SIG-M5 treated with dmso at 0.1 percent for 504 hours (cell line): ENCODE data around the gene MRPL20.
"Not testable (repeated sequence)": the region's sequence is repeated elsewhere in the genome, so short reads cannot be mapped to it uniquely, and the experiment has no call there.

Experiments
- DNase-seq: peaks from one replicate; lab custom pipeline; 2025; ENCODE audit not compliant: unreplicated experiment; lab: John Stamatoyannopoulos, UW

Gene MRPL20

DNA sequence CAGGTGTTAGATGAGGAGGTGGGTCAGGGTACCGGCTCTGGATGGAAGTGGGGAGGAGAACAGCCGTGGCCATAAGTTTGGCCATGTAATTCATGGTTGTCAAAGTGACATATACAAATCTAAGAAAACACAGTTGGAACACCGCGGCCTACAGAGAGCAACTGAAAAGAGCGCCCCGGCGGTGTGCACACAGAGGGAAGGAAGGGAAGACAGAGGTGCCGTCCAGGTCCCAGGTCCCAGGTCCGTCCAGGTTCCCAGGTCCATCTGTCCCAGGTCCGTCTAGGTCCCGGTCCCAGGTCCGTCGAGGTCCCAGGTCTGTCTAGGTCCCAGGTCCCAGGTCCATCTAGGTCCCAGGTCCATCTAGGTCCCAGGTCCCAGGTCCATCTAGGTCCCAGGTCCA is 4.5 kb upstream of the MRPL20 start:
- DNase-seq: no peak

DNA sequence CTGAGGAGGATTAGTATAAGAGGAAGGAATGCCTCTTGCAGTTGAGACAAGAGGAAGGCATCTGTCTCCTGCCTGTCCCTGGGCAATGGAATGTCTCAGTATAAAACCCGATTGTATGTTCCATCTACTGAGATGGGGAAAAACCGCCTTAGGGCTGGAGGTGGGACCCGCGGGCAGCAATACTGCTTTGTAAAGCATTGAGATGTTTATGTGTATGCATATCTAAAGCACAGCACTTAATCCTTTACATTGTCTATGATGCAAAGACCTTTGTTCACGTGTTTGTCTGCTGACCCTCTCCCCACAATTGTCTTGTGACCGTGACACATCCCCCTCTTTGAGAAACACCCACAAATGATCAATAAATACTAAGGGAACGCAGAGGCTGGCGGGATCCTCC is 3.1 kb upstream of the MRPL20 start:
- not testable (repeated sequence) for DNase-seq

DNA sequence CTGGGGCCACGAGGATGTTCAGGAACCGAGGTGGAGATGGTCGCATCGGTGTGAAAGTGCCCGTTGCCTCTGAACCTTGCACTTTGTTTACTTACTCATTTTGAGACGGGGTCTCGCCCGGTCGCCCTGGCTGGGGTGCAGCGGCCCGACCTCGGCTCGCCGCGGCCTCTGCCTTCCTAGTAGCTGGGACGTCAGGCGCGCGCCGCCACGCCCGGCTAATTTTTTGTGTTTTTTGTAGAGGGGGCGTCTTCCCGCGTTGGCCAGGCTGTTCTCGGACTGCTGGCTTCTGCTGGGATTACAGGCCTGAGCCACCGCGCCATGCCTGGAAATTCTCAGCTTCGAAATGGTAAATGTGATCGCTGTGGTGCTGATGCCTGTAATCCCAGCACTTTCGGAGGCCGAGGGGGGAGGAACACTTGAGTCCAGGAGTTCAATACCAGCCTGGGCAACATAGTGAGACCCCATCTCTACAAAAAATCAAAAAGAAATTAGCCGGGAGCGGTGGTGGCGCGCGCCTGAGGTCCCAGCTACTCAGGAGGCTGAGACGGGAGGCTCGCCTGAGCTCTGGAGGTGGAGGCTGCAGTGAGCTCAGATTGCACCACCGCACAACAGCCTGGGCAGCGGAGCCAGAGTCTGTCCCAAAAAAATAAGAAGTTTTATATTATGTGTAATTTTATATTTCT is 684 bp upstream of the MRPL20 start:
- DNase-seq: no peak

DNA sequence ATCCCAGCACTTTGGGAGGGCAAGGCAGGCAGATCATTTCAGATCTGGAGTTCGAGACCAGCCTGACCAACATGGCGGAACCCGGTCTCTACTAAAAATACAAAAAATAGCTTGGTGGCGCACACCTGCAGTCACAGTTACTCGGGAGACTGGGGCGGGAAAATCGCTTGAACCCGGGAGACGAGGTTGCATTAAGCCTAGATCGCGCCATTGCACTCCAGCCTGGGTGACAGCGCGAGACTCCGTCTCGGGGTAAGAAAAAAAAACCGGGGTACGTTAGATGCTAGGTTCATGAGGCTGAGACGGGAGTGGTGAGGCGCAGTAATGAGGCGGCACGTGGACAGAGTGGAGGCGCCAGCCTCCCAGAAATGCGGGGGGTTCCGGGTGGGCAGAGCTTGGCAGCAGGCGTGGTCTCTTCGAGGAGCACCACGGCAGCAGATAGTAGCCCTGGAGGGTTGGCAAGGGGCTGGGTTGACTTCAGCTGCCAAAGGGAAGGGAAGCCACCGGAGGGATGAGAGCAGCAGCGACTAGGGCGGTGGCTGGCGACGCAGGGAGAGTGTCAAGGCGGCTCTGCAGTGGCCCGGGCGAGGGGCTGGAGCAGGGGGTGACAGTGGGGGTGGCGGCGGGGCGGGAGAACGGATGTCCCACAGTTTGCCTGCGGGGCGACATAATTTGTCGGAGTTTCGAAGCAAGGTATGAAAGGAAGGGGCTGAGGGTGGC is 832 bp downstream of the MRPL20 start:
- DNase-seq: no peak

DNA sequence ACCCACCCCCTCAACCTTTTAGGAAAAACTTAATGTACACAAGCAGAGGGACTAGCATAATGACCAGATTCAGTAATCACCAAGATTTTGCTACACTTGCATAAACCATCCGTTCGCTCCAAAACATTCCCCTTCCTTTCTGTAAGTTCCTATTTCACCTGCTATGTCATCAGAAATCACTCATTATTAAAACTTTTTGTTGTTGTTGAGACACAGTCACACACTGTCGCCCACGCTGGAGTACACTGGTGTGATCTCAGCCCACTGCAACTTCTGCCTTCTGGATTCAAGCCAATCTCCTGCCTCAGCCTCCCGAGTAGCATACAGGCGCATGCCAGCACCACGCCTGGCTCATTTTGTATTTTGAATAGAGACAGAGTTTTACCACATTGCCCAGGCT is 3.4 kb downstream of the MRPL20 start:
- no peak for DNase-seq

DNA sequence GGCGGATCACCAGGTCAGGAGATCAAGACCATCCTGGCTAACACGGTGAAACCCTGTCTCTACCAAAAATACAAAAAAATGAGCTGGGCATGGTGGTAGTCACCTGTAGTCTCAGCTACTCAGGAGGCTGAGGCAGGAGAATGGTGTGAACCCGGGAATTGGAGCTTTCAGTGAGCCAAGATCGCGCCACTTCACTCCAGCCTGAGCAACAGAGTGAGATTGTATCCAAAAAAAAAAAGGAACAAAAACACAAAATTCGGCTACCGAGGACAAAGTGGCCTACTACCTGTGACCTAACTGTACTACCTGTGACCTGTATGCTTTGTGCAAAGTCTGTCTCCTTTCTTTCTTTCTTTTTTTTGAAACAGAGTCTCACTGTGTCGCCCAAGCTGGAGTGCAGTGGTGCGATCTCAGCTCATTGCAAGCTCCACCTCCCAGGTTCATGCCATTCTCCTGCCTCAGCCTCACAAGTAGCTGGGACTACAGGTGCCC is 4.1 kb downstream of the MRPL20 start:
- not testable (repeated sequence) for DNase-seq

DNA sequence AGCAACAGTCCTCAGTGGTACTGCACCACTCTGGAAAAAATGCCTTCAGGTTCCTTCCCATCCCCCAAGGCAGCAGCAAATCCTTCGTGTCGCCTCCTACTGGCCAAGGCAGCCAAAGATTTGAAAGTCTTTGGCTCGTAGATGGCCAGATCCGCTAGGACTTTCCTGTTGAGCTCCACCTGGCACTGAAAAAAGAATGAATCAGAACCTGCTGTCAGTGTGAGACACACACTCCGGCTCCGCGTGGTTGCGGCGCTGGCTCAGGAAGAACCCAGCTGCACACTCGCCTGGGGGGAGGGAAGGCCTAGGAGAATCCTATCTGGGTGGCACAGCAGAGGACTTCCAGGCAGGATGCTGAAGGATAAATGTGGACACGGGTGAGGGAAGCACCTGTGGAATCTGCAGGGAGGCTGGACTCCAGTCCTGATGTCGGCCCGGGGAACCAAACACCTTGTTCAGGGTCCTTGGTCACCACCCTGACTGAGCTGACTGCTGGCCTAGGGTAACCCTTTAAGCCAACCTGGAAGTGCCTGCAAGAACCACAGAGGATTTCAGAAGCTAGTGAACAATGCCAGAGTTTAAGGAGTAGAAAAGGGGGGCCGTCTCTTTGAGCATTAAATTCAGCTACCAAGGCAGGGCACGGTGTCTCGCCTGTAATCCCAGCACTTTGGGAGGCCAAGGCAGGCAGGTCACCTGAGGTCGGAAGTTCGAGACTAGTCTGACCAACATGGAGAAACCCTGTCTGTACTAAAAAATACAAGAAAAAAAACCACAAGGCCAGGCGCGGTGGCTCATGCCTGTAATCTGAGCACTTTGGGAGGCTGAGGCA is 4.8 kb downstream of the MRPL20 start:
- peak; percentile 29 for DNase-seq

DNA sequence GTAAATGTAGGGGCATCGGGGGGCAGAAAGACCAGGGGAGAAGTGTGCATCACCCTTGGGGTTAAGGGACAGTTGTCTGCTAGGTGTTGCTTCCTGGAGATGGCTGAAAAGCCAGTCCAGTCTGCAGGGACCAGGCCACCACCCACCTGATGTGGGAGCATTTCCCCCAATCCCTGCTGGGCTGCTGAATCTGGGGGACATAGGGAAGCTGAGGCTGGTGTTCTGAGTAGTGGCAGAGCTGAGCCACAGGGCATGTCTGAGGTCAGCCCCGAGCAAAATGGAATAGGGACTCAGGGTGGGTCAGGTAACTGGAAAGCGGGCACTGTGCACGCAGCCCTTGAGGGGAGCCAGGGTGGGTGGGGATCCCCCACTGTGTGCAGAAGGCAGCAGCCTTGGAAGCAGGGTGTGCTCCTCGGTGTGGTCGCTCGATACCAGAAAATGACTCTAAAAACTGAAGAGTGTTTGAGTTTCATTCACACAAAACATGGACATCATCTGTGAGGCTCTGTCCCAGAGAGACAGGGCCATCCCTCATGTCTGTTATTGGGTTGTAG is 5.6 kb downstream of the MRPL20 start:
- DNase-seq: no peak

DNA sequence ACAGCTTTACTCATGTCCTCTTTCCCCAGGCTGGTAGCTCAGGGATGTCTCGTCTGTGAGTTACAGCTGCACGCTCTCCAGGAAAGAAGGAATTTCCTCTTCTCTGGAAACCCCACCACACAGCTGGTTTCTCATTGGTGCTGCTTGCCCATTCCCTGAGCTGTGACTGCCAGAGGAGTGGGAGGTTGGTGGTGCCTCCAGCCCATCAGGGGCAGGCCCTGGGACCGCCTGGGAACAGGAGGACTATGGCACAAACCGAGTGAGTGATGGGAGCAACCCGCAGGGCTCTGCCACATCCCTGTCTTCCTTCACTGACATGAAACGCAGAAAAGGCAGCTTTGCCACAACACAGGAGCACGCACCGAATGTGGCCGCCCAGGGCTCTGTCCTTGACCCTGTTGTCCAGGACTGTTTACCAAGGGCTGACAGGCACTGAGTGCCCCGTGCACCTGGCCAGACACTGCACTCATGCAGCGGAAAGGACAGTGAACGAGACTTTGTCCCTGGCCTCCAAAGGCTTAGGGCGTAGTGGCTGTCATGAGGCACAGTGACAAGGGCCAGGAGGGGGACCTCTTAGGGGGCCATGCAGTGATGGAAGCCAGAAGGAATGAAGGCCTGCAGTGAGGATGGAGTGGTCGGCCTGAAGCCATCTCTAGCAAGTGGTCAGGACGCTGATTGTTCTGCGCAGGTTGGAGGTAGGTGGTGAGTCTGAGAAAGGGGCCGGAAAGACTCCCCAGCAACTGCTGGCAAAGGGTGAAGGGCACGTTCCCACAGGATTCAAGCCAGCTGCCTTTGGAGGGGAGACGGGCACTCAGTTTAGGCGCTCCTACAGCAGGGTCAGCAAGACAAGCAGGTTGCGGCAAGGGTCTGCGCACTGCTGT is 6.3 kb downstream of the MRPL20 start:
- DNase-seq: no peak

DNA sequence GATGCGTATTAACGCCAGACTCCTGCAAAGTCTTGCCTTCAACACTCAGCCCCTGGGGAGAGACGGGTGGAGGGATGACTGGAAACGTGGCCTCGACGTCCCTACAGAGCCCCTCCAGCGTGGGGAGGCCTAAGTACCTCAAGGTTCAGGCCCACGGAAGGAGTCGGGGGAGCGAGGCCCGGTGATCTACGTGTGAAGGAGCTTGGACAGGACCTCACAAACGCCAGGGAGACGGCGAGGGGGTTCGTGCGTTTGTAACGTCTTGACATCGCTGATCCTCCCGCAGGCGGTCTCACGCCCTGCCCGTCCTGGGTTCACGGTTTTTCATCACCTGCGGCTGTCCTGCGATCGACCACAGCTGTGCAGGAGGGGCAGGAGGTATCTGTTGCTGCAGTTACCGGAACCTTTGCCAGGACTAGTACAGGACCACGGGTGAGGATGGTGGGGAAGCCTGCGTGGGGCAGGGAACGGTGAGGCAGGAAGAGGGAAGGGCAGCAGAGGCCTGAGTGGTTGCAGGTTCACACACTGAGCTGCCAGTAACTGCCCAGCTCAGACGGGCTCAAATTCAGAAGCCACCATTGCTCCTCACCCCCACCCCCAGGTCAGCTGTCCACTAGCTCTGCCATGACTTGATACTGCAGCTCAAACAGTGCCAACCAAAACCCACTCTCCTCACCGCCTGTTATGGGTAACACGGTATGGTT is 7.1 kb downstream of the MRPL20 start:
- no peak for DNase-seq

DNA sequence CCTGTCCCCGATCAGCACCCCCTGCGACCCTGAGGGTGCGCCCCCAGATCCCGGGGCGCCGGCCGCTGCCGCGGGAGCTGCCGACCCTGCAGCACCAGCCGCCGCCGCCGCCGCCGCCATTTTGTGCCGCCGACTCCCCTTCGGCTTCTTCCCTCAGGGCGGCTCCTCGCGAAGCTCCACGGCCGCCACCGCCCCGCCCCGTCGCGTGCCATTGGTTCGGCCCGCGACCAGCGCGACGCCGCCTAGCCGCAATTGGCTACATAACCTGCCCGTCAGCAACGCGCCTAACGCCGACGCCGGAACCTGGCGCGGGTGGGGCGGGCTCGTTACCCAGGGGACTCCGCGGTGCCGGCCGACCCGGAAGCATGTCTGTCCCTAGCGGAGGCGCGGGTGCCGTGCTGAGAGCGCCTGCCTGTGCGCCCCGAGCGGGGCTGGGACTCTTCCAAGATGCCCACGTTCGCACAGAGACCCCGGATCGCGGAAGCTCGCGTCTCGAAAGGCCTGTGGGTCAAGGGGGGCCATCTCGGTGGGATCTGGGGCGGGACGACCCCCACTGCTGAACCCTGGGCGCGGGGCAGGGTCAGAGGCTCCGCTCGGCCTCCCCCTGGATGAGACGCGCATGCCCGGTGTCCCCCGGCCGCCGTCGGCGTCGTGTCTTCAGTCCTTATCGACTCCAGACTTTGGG is 7.8 kb downstream of the MRPL20 start, which contains the start of gene CCNL2:
Gene CCNL2, minus strand, starts transcription at position 149 of the 685 bp plus-strand sequence. Its CDS starts 29 bp downstream, at position 120.
- peak; percentile 89 for DNase-seq

DNA sequence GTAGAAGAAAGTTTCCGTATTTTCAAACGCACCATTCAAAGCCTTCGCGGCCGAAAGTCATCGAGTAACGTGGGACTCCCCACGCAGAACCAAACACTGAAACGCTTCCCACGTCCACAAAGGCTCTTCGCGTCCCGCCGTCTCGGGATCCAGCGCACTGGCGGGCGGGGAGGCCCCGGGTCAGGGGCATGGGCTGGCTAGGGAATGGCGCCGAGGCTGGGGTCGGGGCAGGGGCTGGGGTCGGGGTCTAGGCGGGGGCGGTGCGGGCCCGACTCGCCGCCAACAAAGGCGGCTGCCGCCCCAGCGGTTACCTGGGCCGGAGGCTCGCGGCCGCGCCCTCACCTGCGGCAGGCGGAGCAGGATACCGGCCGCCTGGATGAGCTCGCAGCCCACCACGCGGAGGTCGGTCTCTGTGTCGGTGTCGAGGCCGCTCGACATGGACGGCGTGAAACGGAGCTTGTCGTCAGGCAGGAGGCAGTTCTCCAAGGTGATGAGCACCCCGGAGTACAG is 8.4 kb downstream of the MRPL20 start:
- no peak for DNase-seq

DNA sequence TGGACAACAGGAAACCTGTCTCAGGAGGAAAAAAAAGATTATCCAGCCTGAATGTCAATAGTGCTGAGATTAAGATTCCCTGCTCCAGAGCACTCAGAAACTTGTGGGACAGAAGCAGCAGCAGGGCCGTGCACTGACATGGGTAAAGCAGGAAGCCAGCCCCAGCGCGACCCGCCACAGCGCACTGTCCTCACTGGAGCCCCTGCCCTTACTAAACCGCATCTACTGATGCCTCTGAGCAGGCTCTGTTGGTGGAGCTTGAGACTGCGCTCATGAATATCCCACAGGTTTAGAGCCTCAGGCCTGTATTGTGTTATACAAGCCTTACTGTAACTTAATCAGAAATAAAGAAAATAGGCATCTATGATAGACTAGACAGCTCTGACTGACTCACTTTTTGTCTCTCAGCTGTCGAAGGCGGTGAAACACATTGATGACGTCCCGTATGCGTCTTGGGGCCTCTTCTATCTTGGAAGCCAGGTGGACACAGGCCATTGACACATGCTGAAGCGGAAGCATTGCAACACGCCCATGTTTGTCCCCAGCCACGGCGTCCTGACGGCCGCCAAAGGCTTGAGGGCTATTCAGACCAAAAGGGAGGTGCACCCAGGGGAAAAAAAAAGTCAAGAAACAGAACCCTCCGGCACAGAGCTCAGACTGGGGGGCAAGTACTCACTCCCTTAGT is 9.1 kb downstream of the MRPL20 start:
- DNase-seq: peak; percentile 60

DNA sequence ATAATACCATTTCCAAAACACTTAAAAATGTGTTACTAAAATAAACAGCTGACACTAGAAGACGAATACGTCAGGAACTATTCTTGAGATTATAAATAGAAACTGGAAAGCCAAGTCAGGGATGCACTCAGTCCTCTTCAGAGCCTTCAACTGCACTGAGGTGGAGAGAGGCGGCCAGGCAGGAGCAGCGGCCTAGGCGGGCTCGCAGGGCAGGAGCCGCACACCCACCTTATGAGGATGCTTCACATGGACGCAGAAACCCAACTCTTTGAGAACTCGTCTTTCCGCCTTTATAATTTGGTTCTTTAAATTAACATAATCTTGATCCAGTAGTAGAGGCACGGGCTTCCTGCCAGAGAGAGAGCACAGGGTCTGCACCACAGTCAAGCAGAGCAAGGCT is 11.9 kb downstream of the MRPL20 start:
- DNase-seq: no peak

DNA sequence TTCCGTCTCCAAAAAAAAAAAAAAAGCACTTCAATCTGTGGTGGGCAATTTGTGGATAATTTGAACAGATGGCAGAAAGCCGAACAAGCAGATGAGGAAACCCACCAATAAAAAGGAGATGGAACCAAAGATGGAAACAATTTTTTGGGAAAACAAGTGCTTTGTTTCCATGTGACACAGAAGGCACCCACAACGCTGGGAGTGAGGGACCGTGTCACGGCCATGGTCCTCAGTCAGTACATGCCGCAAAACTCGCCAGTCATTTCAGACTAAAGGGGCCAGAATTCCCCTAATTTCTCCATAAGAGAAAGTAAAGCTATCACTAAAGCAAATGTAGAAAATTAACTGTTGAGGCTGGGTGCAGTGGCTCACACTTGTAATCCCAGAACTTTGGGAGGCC is 13.0 kb downstream of the MRPL20 start:
- no peak for DNase-seq

DNA sequence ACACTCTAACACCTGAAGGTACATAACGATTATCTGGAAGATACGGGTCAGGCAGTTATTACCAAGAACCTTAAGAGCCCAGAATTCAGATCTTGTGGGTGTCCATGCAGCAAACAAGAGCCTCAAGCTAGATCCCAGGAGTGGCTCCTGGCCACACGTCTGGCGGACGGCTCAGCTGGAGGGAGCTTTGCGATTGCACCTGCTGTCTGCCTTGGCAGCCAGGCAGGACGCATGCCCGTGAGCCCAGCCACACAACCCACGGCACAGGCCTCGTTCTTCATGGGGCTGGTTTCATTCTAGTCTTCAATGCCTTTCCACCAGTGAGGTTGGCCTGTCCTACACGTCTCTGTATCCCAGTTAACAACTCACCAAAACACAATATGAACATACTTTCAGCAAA is 13.7 kb downstream of the MRPL20 start:
- DNase-seq: no peak

DNA sequence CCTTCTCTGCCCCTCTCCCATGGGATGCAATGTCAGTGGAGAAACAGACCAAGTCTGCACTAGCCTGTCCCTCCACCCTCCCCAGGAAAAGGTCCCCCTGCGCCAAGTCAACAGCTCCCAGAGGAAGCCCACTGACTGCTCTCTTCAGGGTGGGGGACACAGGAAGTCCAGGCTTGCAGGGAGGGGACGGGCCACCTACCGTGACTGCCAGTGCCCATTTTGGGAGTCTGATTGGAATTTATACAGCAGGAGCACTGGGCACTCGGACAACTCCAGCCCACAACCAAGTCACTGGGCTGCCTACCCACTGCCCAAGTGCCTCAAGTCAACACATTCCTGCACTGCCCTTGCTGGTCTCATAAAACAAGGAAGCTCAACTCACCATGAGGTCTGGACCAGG is 14.1 kb downstream of the MRPL20 start:
- no peak for DNase-seq

DNA sequence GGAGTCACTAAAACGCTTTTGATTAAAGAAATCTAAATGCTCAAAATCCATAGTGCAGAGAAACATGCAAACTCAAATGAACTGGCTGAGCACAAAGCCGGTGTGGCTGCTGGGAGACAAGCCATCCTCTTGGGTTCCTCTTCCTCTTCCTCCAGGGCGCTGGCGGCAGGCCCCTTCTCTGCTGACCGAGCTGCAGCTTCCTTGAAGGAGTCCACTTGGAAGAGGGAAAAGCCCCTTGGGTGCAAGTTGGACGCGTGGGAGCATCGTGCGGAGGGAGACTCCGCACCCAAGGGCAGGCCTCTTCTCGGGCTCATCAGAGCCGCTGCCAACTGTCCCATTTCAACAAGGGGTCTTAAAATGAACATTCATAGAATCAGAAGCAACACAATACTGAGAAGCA is 15.9 kb downstream of the MRPL20 start:
- DNase-seq: no peak
